ENCODE data around the gene SRP68.

DNA sequence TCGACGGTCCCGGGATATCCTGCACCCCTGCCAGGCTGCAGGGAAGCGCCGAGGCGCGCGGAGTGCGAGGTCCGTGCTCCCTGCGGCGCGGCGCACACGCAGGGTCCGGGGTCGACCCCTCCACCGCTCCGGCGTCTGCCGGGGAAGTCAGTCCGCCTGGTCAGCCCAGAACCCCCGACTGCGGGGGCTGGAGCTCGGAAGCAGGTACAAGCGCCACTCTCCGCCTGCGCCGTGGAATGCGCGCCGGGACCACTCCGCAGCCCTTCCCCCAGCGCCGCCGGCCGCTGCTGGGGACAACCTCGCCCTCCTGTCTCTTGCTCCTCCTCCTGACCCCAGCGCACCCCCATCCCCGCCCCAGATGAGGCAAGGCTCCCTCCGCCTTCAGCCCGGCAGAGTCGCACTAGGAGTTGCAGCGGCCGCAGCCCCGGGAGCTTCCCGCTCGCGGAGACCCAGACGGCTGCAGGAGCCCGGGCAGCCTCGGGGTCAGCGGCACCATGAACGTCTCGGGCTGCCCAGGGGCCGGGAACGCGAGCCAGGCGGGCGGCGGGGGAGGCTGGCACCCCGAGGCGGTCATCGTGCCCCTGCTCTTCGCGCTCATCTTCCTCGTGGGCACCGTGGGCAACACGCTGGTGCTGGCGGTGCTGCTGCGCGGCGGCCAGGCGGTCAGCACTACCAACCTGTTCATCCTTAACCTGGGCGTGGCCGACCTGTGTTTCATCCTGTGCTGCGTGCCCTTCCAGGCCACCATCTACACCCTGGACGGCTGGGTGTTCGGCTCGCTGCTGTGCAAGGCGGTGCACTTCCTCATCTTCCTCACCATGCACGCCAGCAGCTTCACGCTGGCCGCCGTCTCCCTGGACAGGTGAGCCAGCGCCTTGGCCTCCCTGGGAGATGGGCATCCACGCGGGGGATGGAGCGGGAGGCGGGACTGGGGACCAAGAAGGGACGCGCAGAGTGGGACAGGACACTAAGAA, 2.4 kb upstream of the SRP68 start, which contains the start of gene GALR2:
- TF ChIP-seq ZNF79 (CRISPR knock-in tag; IDR thresholded peaks at IDR 0.05; ENCODE audit: low read depth) = no peak
- no peak for TF ChIP-seq NFE2L1 (tag; IDR thresholded peaks at IDR 0.05; ENCODE audit: borderline replicate concordance, low read depth)
- no peak for TF ChIP-seq PRDM10 (IDR thresholded peaks at IDR 0.05; ENCODE audit: partially characterized antibody)
- TF ChIP-seq ZBTB7A (IDR thresholded peaks at IDR 0.05; ENCODE audit: borderline replicate concordance, control insufficient read depth, low read depth, low read length) = no peak
- no peak for TF ChIP-seq RNF2 (IDR thresholded peaks at IDR 0.05)
- TF ChIP-seq CEBPB (tag; IDR thresholded peaks at IDR 0.05) = no peak
- no peak for TF ChIP-seq EHMT2 (IDR thresholded peaks at IDR 0.05)
- TF ChIP-seq ELF1 (tag; IDR thresholded peaks at IDR 0.05) = no peak
- TF ChIP-seq TSHZ1 (CRISPR knock-in tag; IDR thresholded peaks at IDR 0.05) = no peak
- no peak for TF ChIP-seq ASH1L (IDR thresholded peaks at IDR 0.05; ENCODE audit: borderline replicate concordance, low read depth, partially characterized antibody)
- TF ChIP-seq ZNF77 (CRISPR knock-in tag; IDR thresholded peaks at IDR 0.05) = no peak
- no peak for TF ChIP-seq DLX4 (CRISPR knock-in tag; IDR thresholded peaks at IDR 0.05)
